Trophoblast cell (in vitro differentiated cells and primary cell): ENCODE data around the gene P2RY1.

Experiments
- DNase-seq, 2 donors: peaks; one replicate each; pipeline ENCODE4 v3.0.0-alpha.2; 2016
- H2AFZ ChIP-seq: 2 replicates; pipeline ENCODE4 v1.6.1; 2013; ENCODE audit warnings: low read length, moderate library complexity, mild to moderate bottlenecking; ENCODE audit not compliant: insufficient read depth, poor library complexity
- H2AK5ac ChIP-seq: 2 replicates; pipeline ENCODE4 v1.6.1; 2013; ENCODE audit warnings: mild to moderate bottlenecking, low read length
- H2BK120ac ChIP-seq: 2 replicates; pipeline ENCODE4 v1.6.1; 2013; ENCODE audit warnings: low read length, mild to moderate bottlenecking, moderate library complexity; ENCODE audit not compliant: insufficient read depth, poor library complexity
- H2BK12ac ChIP-seq: 2 replicates; pipeline ENCODE4 v1.6.1; 2013; ENCODE audit warnings: mild to moderate bottlenecking, low read length, moderate library complexity
- H2BK5ac ChIP-seq: 2 replicates; pipeline ENCODE4 v1.6.1; 2013; ENCODE audit warnings: low read length, low read depth, moderate library complexity, mild to moderate bottlenecking; ENCODE audit not compliant: poor library complexity
- H3K14ac ChIP-seq: 2 replicates; pipeline ENCODE4 v1.6.1; 2013; ENCODE audit warnings: mild to moderate bottlenecking, low read length
- H3K18ac ChIP-seq: 2 replicates; pipeline ENCODE4 v1.6.1; 2013; ENCODE audit warnings: mild to moderate bottlenecking, low read length
- H3K23ac ChIP-seq: 2 replicates; pipeline ENCODE4 v1.6.1; 2013; ENCODE audit warnings: low read length
- H3K27ac ChIP-seq: 2 replicates; pipeline ENCODE4 v1.5.1; 2013; ENCODE audit warnings: low read depth, mild to moderate bottlenecking, inconsistent platforms, low read length, moderate library complexity
- H3K27me3 ChIP-seq: 2 replicates; pipeline ENCODE4 v1.6.1; 2013; ENCODE audit warnings: inconsistent platforms, mild to moderate bottlenecking, low read length, moderate library complexity; ENCODE audit not compliant: insufficient read depth
- H3K36me3 ChIP-seq, 2 experiments: 1 replicate in 1 of 2; 2 replicates in 1 of 2; pipeline ENCODE4 v1.6.1; 2013; ENCODE audit warnings: low read length in 2 of 2, mild to moderate bottlenecking in 2 of 2, moderate library complexity in 1 of 2; ENCODE audit not compliant: insufficient read depth in 2 of 2, control insufficient read depth in 1 of 2
- H3K4ac ChIP-seq: 2 replicates; pipeline ENCODE4 v1.6.1; 2013; ENCODE audit warnings: low read depth, mild to moderate bottlenecking, low read length, moderate library complexity
- H3K4me1 ChIP-seq, 2 experiments: 1 replicate in 1 of 2; 2 replicates in 1 of 2; pipeline ENCODE4 v1.6.1; 2013; ENCODE audit warnings: low read length in 2 of 2, mild to moderate bottlenecking in 2 of 2, moderate library complexity in 1 of 2; ENCODE audit not compliant: insufficient read depth in 2 of 2, control insufficient read depth in 1 of 2
- H3K4me2 ChIP-seq: 2 replicates; pipeline ENCODE4 v1.6.1; 2013; ENCODE audit warnings: inconsistent platforms, mild to moderate bottlenecking, low read length, moderate library complexity
- H3K4me3 ChIP-seq: 2 replicates; pipeline ENCODE4 v1.5.1; 2013; ENCODE audit warnings: mild to moderate bottlenecking, low read depth, low read length, inconsistent platforms
- H3K79me1 ChIP-seq: one replicate; pipeline ENCODE4 v1.6.1; 2013; ENCODE audit warnings: low read length
- H3K79me2 ChIP-seq: 2 replicates; pipeline ENCODE4 v1.6.1; 2013; ENCODE audit warnings: low read length, mild to moderate bottlenecking; ENCODE audit not compliant: control insufficient read depth, insufficient read depth, poor library complexity
- H3K9ac ChIP-seq: 2 replicates; pipeline ENCODE4 v1.6.1; 2013; ENCODE audit warnings: mild to moderate bottlenecking, low read length
- H3K9me3 ChIP-seq: 2 replicates; pipeline ENCODE4 v1.6.1; 2013; ENCODE audit warnings: low read depth, mild to moderate bottlenecking, control low read depth, inconsistent platforms, low read length; ENCODE audit not compliant: insufficient read depth
- H4K12ac ChIP-seq: 2 replicates; pipeline ENCODE4 v1.6.1; 2013; ENCODE audit warnings: low read depth, mild to moderate bottlenecking, low read length, moderate library complexity
- H4K8ac ChIP-seq: 2 replicates; pipeline ENCODE4 v1.6.1; 2013; ENCODE audit warnings: low read depth, mild to moderate bottlenecking, low read length, moderate library complexity
- H4K91ac ChIP-seq: one replicate; pipeline ENCODE4 v1.6.1; 2013; ENCODE audit warnings: low read depth, mild to moderate bottlenecking, low read length, moderate library complexity
- WGBS: extraction: QIAGEN DNeasy Blood & Tissue Kit; methylation state at CpG from one replicate; pipeline ENCODE4 v1.1.7; 2013; ENCODE audit warnings: missing lambda C conversion rate; ENCODE audit not compliant: insufficient read length, insufficient coverage; ENCODE audit errors: extremely low coverage; 5-methylcytosine and 5-hydroxymethylcytosine counted together

The P2RY1 gene

GRCh38 chr3:152833089-152833488 lies 1.8 kb upstream of the P2RY1 start:
- no peak overlapping the region for H3K4me2 ChIP-seq
- no peak overlapping the region for H3K18ac ChIP-seq
- no peaks in the 10 kb centered on the region for H3K36me3 ChIP-seq
- H3K14ac ChIP-seq, result no peak overlapping the region
- H4K8ac ChIP-seq, result no peak overlapping the region
- no peak overlapping the region for H3K23ac ChIP-seq
- peaks cover 13% of the 10 kb centered on the region for H3K27me3 ChIP-seq
- H4K91ac ChIP-seq, result no peak overlapping the region
- H3K4ac ChIP-seq, result no peak overlapping the region
- H3K9me3 ChIP-seq, result peaks cover 2% of the 10 kb centered on the region
- no peak overlapping the region for H3K27ac ChIP-seq
- no peaks in the 10 kb centered on the region for H3K79me1 ChIP-seq
- no peak overlapping the region for H2BK120ac ChIP-seq
- no peak overlapping the region for H4K12ac ChIP-seq
- peaks cover 0 to 3% of the 10 kb centered on the region in 2 experiments for H3K4me1 ChIP-seq
- no peak for DNase-seq
- H3K9ac ChIP-seq, result no peak overlapping the region
- no peak overlapping the region for H2AFZ ChIP-seq
- no peak overlapping the region for H2AK5ac ChIP-seq
- no peak overlapping the region for H3K4me3 ChIP-seq
- no peaks in the 10 kb centered on the region for H3K79me2 ChIP-seq
- H2BK5ac ChIP-seq, result no peak overlapping the region
- no peak overlapping the region for H2BK12ac ChIP-seq

- no peak overlapping the region for H4K8ac ChIP-seq
- H3K36me3 ChIP-seq, result no peaks in the 10 kb centered on the region
- H3K9me3 ChIP-seq, result peaks cover 2% of the 10 kb centered on the region
- H2AFZ ChIP-seq, result peak overlapping the region; percentile 47
- H3K18ac ChIP-seq, result no peak overlapping the region
- no peak overlapping the region for H3K14ac ChIP-seq
- no peaks in the 10 kb centered on the region for H3K79me1 ChIP-seq
- H2BK12ac ChIP-seq, result no peak overlapping the region
- no peak overlapping the region for H2BK5ac ChIP-seq
- H3K9ac ChIP-seq, result no peak overlapping the region
- H3K79me2 ChIP-seq, result no peaks in the 10 kb centered on the region
- peak overlapping the region; percentile 79 for H3K4me3 ChIP-seq
- H3K4me2 ChIP-seq, result peak overlapping the region; percentile 100
- no peak overlapping the region for H2BK120ac ChIP-seq
- no CpG with 5 or more reads among the region's 17 CpGs for WGBS
- no peak overlapping the region for H3K27ac ChIP-seq
- H4K12ac ChIP-seq, result no peak overlapping the region
- peaks cover 13% of the 10 kb centered on the region for H3K27me3 ChIP-seq
- no peak overlapping the region for H4K91ac ChIP-seq
- DNase-seq, result peak; percentile 63 to 69
- peaks cover 0 to 3% of the 10 kb centered on the region in 2 experiments for H3K4me1 ChIP-seq
- H3K4ac ChIP-seq, result no peak overlapping the region
- H2AK5ac ChIP-seq, result no peak overlapping the region
- H3K23ac ChIP-seq, result no peak overlapping the region
These were observed 648 bp upstream of the P2RY1 start for GRCh38 chr3:152834191-152834775.

GRCh38 chr3:152835601-152836102 lies 721 bp downstream of the P2RY1 start:
- H2AFZ ChIP-seq, result peak overlapping the region; percentile 47
- no peak overlapping the region for H3K27ac ChIP-seq
- peaks cover 2% of the 10 kb centered on the region for H3K9me3 ChIP-seq
- no peak overlapping the region for H4K12ac ChIP-seq
- peak in 1 of 2 donors; percentile 19 for DNase-seq
- H2BK5ac ChIP-seq, result no peak overlapping the region
- peak overlapping the region; percentile 79 for H3K4me3 ChIP-seq
- no peak overlapping the region for H4K91ac ChIP-seq
- H3K23ac ChIP-seq, result no peak overlapping the region
- H3K4ac ChIP-seq, result no peak overlapping the region
- no peaks in the 10 kb centered on the region for H3K36me3 ChIP-seq
- H3K14ac ChIP-seq, result no peak overlapping the region
- H4K8ac ChIP-seq, result no peak overlapping the region
- H3K4me1 ChIP-seq, result peaks cover 0 to 3% of the 10 kb centered on the region in 2 experiments
- H3K9ac ChIP-seq, result no peak overlapping the region
- H3K18ac ChIP-seq, result no peak overlapping the region
- no peak overlapping the region for H2BK12ac ChIP-seq
- H3K4me2 ChIP-seq, result peak overlapping the region; percentile 100
- no peak overlapping the region for H2BK120ac ChIP-seq
- WGBS, result no CpG with 5 or more reads among the region's 47 CpGs
- H2AK5ac ChIP-seq, result no peak overlapping the region
- H3K79me2 ChIP-seq, result no peaks in the 10 kb centered on the region
- H3K79me1 ChIP-seq, result no peaks in the 10 kb centered on the region
- peaks cover 13% of the 10 kb centered on the region for H3K27me3 ChIP-seq

- no peak for DNase-seq
- peaks cover 2% of the 10 kb centered on the region for H3K9me3 ChIP-seq
- no peak overlapping the region for H3K27ac ChIP-seq
- no peak overlapping the region for H2BK5ac ChIP-seq
- H2BK12ac ChIP-seq, result no peak overlapping the region
- no peak overlapping the region for H3K4me3 ChIP-seq
- H3K79me2 ChIP-seq, result no peaks in the 10 kb centered on the region
- no peak overlapping the region for H3K9ac ChIP-seq
- WGBS, result no CpG with 5 or more reads among the region's 14 CpGs
- no peaks in the 10 kb centered on the region for H3K36me3 ChIP-seq
- H3K4ac ChIP-seq, result no peak overlapping the region
- H4K8ac ChIP-seq, result no peak overlapping the region
- H3K4me1 ChIP-seq, result peaks cover 0 to 3% of the 10 kb centered on the region in 2 experiments
- no peak overlapping the region for H3K14ac ChIP-seq
- no peaks in the 10 kb centered on the region for H3K79me1 ChIP-seq
- peak overlapping the region; percentile 100 for H3K4me2 ChIP-seq
- no peak overlapping the region for H4K12ac ChIP-seq
- no peak overlapping the region for H2AK5ac ChIP-seq
- no peak overlapping the region for H4K91ac ChIP-seq
- H3K23ac ChIP-seq, result no peak overlapping the region
- H2BK120ac ChIP-seq, result no peak overlapping the region
- no peak overlapping the region for H2AFZ ChIP-seq
- peaks cover 13% of the 10 kb centered on the region for H3K27me3 ChIP-seq
- H3K18ac ChIP-seq, result no peak overlapping the region
These were observed 1.3 kb downstream of the P2RY1 start for GRCh38 chr3:152836269-152836668.
